Measurements from ENCODE around the gene MPPED1.

Gene MPPED1

GRCh38 chr22:43514476-43515157 is 102.8 kb downstream of the MPPED1 start:
- no peak for TF ChIP-seq POU2F2 (IDR thresholded peaks at IDR 0.05; ENCODE audit: low read depth, low read length)
- TF ChIP-seq TAF1 (IDR thresholded peaks at IDR 0.05; ENCODE audit: low read depth, low read length) = no peak
- no peak for TF ChIP-seq PAX5 (IDR thresholded peaks at IDR 0.05; ENCODE audit: insufficient read depth, low read length, severe bottlenecking)
- no peak for TF ChIP-seq POLR2A (IDR thresholded peaks at IDR 0.05; ENCODE audit: low read depth, low read length)
- no peak for TF ChIP-seq SPI1 (IDR thresholded peaks at IDR 0.05; ENCODE audit: low read depth, low read length)
- TF ChIP-seq POLR2AphosphoS5 (IDR thresholded peaks at IDR 0.05; ENCODE audit: low read depth, low read length) = no peak
- DNase-seq (ENCODE audit: insufficient read length, low spot score) (no peak), FAIRE-seq (no peak)

DNA sequence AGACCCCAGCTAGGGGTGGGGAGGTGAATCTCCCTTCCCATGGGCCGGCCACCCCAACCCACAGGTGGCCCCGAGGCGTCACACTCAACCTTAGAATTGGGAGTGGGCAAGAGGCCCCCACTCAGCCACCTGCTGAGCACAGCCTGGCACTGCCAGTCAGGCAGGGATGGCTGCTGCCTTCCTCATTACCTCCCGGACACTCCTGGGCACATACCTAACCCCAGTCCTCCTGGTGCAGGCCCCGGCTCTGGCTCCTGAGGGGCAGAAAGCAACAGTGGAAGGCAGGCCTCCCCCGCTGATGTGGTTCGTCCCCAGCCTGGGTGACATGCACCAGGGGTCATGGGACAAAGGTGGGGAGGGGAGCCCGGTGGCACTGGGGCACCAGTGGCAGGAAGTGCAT is 103.6 kb downstream of the MPPED1 start:
- DNase-seq (ENCODE audit: insufficient read length, low spot score) = no peak
- FAIRE-seq = no peak
- TF ChIP-seq TAF1 (IDR thresholded peaks at IDR 0.05; ENCODE audit: low read depth, low read length) = no peak
- TF ChIP-seq POLR2AphosphoS5 (IDR thresholded peaks at IDR 0.05; ENCODE audit: low read depth, low read length) = no peak
- no peak for TF ChIP-seq POU2F2 (IDR thresholded peaks at IDR 0.05; ENCODE audit: low read depth, low read length)
- TF ChIP-seq PAX5 (IDR thresholded peaks at IDR 0.05; ENCODE audit: insufficient read depth, low read length, severe bottlenecking) = no peak
- TF ChIP-seq SPI1 (IDR thresholded peaks at IDR 0.05; ENCODE audit: low read depth, low read length) = no peak

- no peak for DNase-seq (ENCODE audit: insufficient read length, low spot score)
- FAIRE-seq = no peak
These were observed 104.1 kb downstream of the MPPED1 start for GRCh38 chr22:43515902-43516301.

GRCh38 chr22:43516386-43516785 is 104.6 kb downstream of the MPPED1 start:
- no peak for FAIRE-seq
- TF ChIP-seq SPI1 (IDR thresholded peaks at IDR 0.05; ENCODE audit: low read depth, low read length) (no peak), POU2F2 (IDR thresholded peaks at IDR 0.05; ENCODE audit: low read depth, low read length) (no peak), PAX5 (IDR thresholded peaks at IDR 0.05; ENCODE audit: insufficient read depth, low read length, severe bottlenecking) (no peak), TAF1 (IDR thresholded peaks at IDR 0.05; ENCODE audit: low read depth, low read length) (no peak), POLR2AphosphoS5 (IDR thresholded peaks at IDR 0.05; ENCODE audit: low read depth, low read length) (no peak), POLR2A (IDR thresholded peaks at IDR 0.05; ENCODE audit: low read depth, low read length) (no peak)
- DNase-seq (ENCODE audit: insufficient read length, low spot score) = no peak

More at GRCh38 chr22:43515902-43516301, 104.1 kb downstream of the MPPED1 start:
- no peak for TF ChIP-seq SPI1 (IDR thresholded peaks at IDR 0.05; ENCODE audit: low read depth, low read length)
- TF ChIP-seq POU2F2 (IDR thresholded peaks at IDR 0.05; ENCODE audit: low read depth, low read length) = no peak
- TF ChIP-seq PAX5 (IDR thresholded peaks at IDR 0.05; ENCODE audit: insufficient read depth, low read length, severe bottlenecking) = no peak
- TF ChIP-seq POLR2AphosphoS5 (IDR thresholded peaks at IDR 0.05; ENCODE audit: low read depth, low read length) = no peak
- no peak for TF ChIP-seq TAF1 (IDR thresholded peaks at IDR 0.05; ENCODE audit: low read depth, low read length)
- TF ChIP-seq POLR2A (IDR thresholded peaks at IDR 0.05; ENCODE audit: low read depth, low read length) = no peak

- TF ChIP-seq POLR2A (IDR thresholded peaks at IDR 0.05; ENCODE audit: low read depth, low read length) (no peak), POLR2AphosphoS5 (IDR thresholded peaks at IDR 0.05; ENCODE audit: low read depth, low read length) (no peak), TAF1 (IDR thresholded peaks at IDR 0.05; ENCODE audit: low read depth, low read length) (no peak), SPI1 (IDR thresholded peaks at IDR 0.05; ENCODE audit: low read depth, low read length) (no peak)
- no peak for FAIRE-seq
- DNase-seq (ENCODE audit: insufficient read length, low spot score) = no peak
These were observed 105.3 kb downstream of the MPPED1 start for GRCh38 chr22:43516996-43517635.

DNA sequence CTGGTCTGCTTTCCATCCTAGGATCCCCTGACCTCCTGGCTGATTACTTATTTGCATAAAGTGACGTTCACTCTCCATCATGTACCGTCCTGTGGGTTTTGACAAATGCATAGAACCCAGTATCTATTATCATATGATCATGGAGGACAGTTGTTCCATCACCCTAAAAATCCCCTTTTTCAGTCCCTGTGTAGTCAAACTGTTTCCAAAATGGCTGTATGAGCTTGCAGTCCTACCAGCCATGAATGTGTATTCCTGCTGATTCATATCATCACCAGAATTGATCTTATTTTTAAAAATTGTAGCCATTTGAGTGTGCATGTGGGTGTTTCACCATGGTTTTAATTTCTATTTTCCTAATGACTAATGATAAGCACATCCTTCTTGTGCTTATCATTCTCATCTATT is 108.8 kb downstream of the MPPED1 start:
- no peak for TF ChIP-seq PAX5 (IDR thresholded peaks at IDR 0.05; ENCODE audit: insufficient read depth, low read length, severe bottlenecking)
- TF ChIP-seq POU2F2 (IDR thresholded peaks at IDR 0.05; ENCODE audit: low read depth, low read length) = peak; percentile 83
- no peak for TF ChIP-seq POLR2A (IDR thresholded peaks at IDR 0.05; ENCODE audit: low read depth, low read length)
- DNase-seq (ENCODE audit: insufficient read length, low spot score) (no peak), FAIRE-seq (no peak)

- TF ChIP-seq POLR2A (IDR thresholded peaks at IDR 0.05; ENCODE audit: low read depth, low read length) (no peak), POLR2AphosphoS5 (IDR thresholded peaks at IDR 0.05; ENCODE audit: low read depth, low read length) (no peak), POU2F2 (IDR thresholded peaks at IDR 0.05; ENCODE audit: low read depth, low read length) (no peak), SPI1 (IDR thresholded peaks at IDR 0.05; ENCODE audit: low read depth, low read length) (no peak)
- FAIRE-seq = no peak
- no peak for DNase-seq (ENCODE audit: insufficient read length, low spot score)
These were observed 109.9 kb downstream of the MPPED1 start for GRCh38 chr22:43521716-43522115.

- TF ChIP-seq PAX5 (IDR thresholded peaks at IDR 0.05; ENCODE audit: insufficient read depth, low read length, severe bottlenecking) = no peak
- no peak for TF ChIP-seq POLR2A (IDR thresholded peaks at IDR 0.05; ENCODE audit: low read depth, low read length)
- TF ChIP-seq POLR2AphosphoS5 (IDR thresholded peaks at IDR 0.05; ENCODE audit: low read depth, low read length) = no peak
- TF ChIP-seq TAF1 (IDR thresholded peaks at IDR 0.05; ENCODE audit: low read depth, low read length) = no peak
- TF ChIP-seq POU2F2 (IDR thresholded peaks at IDR 0.05; ENCODE audit: low read depth, low read length) = no peak
- no peak for TF ChIP-seq SPI1 (IDR thresholded peaks at IDR 0.05; ENCODE audit: low read depth, low read length)
- DNase-seq (ENCODE audit: insufficient read length, low spot score) (no peak), FAIRE-seq (no peak)
These were observed 114.4 kb downstream of the MPPED1 start for GRCh38 chr22:43526117-43526655.

GRCh38 chr22:43526946-43527345 is 115.1 kb downstream of the MPPED1 start:
- no peak for DNase-seq (ENCODE audit: insufficient read length, low spot score)
- no peak for TF ChIP-seq POLR2A (IDR thresholded peaks at IDR 0.05; ENCODE audit: low read depth, low read length)
- TF ChIP-seq PAX5 (IDR thresholded peaks at IDR 0.05; ENCODE audit: insufficient read depth, low read length, severe bottlenecking) = no peak
- TF ChIP-seq SPI1 (IDR thresholded peaks at IDR 0.05; ENCODE audit: low read depth, low read length) = no peak
- no peak for TF ChIP-seq POU2F2 (IDR thresholded peaks at IDR 0.05; ENCODE audit: low read depth, low read length)
- TF ChIP-seq TAF1 (IDR thresholded peaks at IDR 0.05; ENCODE audit: low read depth, low read length) = no peak
- TF ChIP-seq POLR2AphosphoS5 (IDR thresholded peaks at IDR 0.05; ENCODE audit: low read depth, low read length) = no peak
- no peak for FAIRE-seq

All from GM12891 (cell line).